HG03103 (cell line): ENCODE measurements around the gene ANKRD42.

Experiments
- ATAC-seq: cut with Tn5 transposase; IDR thresholded peaks from one replicate; pipeline ENCODE4 v1.9.1; 2021; ENCODE audit warnings: low read depth; ENCODE audit not compliant: unreplicated experiment

ANKRD42 gene

DNA sequence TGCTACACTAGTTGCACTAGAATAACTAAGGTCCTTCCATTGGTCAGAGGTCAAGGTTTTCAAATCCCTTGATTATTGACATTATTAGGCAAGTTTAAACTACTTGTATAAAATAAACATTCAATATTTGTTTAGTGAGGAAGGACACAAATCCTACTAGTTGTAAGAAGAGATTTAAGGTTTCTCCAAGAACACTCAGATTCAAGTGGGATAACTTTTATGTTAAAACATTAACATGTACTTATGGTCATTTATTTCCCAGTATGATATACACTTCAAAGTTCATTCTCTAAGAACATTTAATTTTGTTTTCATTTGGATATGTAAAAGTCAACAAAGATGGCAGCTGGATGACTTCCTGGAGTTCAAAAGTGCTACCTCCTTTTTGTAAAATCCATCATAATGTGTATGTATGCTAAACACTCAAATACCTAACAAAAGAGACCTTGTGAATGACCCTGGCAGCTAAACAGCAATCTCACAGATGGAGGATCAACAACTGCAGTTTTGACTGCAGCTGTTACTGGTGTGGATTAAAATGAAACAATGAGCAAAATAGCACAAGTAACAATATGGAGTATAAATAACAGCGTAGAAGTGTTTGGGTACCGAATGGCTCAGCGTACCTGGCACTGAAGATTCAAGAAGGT is 91.1 kb downstream of the ANKRD42 start:
- ATAC-seq = no peak

DNA sequence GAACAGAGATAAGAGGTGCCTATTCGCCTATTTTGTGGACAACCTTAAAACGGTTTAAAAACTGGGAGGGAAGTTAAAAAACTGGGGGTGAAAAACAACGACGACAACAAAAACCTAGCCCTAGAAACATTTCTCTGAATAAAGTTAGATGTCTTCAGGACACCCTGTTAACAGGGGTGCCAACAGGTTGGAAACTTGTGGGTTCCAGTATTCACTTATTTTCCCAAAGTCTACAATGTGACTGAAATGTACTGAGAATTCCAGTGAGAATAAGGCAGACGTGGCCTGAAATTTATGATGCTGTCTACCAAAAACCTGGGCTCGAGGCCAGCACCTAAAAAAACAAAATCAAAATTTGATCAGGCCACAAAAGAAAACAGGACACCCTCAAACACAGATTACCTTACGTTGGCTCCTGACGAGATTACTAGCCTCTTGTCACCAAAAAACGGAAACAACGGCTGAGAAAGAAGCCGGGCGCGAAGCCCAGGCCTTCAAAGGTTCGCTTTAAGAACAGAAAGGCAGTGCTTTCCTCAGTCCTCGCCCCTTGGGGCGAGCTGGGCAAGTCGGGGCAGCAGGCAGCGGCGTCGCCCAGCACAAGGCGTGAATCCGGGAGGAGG is 91.7 kb downstream of the ANKRD42 start:
- peak; percentile 34 for ATAC-seq

DNA sequence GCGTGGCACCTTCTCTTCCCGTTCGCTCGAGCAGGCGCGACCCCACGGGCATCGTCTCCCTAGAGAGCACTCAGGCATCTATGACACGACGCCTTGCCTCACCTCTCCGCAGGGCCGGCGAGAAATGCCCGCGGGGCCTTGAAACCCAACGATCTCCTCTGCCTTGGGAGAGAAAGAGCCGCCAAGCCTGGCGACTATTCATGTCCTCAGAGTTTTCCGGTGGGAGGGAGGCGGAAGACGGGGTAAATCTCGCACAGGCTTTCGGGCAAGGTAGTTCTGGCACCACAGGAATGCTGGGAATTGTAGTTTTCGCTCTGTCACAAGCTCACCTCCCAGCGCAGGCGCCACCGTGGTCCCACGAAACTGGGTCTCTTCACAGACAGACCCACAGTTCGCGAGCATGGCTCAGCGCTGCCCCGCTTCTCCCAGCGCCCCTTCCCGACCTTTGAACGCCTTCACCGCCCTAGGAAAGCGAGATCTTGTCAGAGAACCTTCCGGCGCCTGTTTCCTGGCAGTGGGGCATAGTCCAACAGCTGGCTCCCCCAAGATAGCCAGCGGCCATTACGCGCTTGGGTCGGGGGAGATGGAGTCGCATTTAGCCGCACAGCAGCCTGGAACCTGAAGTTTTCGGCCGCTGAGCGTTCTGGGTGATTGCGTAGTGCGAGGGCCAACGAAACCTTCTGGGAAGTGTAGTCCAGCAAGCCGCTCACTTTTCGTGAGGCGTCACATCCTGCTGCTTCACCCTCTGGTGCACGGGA is 92.4 kb downstream of the ANKRD42 start, which contains the start of gene CCDC90B:
Gene CCDC90B (minus strand): TSS at position 597 of the 758 bp plus-strand sequence. CDS start 395 bp downstream, at position 202.
- peak; percentile 83 for ATAC-seq

DNA sequence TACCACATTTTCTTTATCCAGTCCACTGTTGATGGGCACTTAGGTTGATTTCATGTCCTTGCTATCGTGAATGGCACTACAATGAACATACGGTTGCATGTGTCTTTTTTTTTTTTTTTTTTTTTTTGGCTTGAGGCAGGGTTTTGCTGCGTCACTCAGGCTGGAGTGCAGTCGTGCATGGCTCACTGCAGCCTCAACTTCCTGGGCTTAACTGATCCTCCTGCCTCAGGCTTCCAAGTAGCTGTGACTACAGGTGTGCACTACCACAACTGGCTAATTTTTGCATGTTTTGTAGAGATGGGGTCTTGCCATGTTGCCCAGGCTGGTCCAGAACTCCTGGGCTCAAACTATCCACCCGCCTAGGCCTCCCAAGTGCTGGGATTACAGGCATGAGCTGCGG is 94.1 kb downstream of the ANKRD42 start:
- no peak for ATAC-seq

GRCh38 chr11:83292709-83293456 is 99.4 kb downstream of the ANKRD42 start:
- peak; percentile 72 for ATAC-seq

DNA sequence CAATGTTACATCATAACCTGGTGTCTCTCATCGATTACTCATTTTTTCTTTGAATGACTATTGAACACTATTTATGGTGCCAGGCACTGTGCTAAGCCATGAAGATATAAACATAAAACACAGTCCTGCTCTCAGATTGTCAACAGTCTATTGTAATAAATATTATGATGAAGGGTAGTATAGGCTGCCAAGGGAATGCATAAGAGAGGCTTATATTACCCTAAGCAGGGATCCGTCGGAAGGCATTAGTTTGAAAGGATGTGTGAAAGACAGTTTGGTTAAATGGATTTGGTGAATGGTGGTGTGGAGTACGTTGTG is 99.9 kb downstream of the ANKRD42 start:
- no peak for ATAC-seq

GRCh38 chr11:83294208-83294607 is 100.7 kb downstream of the ANKRD42 start:
- no peak for ATAC-seq
